Spleen (tissue), 11 donors: ENCODE results near the gene FDXACB1. TPM values are rescaled to one million over a fixed set of nuclear protein-coding genes. Genes with fewer than 3 reads are reported as not detected.
A peak's percentile ranks its signal among the peaks of the same experiment; 100 is the strongest.

Source experiments
- DNase-seq: peaks from one replicate; pipeline ENCODE4 v3.0.0-alpha.2; 2020
- H3K27ac ChIP-seq, 8 donors: fragments of 200-600 bp; sonication (generic) in 7 of 8; 1 replicate in 4 of 8; 2 replicates in 4 of 8; pipeline versions ENCODE4 v1.5.0 to v1.8.0; 2016 to 2021; ENCODE audit warnings: inconsistent platforms in 4 of 8, mild to moderate bottlenecking in 4 of 8, moderate library complexity in 1 of 8
- H3K27me3 ChIP-seq, 7 donors: fragments of 200-600 bp; sonication (generic) in 6 of 7; replicated peaks in 1 of 7; 1 replicate in 4 of 7; 2 replicates in 3 of 7; pipeline versions ENCODE4 v1.5.0 to v1.8.0; 2016 to 2021; ENCODE audit warnings: inconsistent platforms in 3 of 7, mild to moderate bottlenecking in 1 of 7
- H3K36me3 ChIP-seq, 6 donors: fragments of 200-600 bp; sonication (generic) in 5 of 6; 1 replicate in 4 of 6; 2 replicates in 2 of 6; pipeline versions ENCODE4 v1.5.0 to v1.8.0; 2016 to 2021; ENCODE audit warnings: inconsistent platforms in 2 of 6
- H3K4me1 ChIP-seq, 6 donors: fragments of 200-600 bp; sonication (generic) in 5 of 6; 1 replicate in 3 of 6; 2 replicates in 3 of 6; pipeline versions ENCODE4 v1.5.0 to v1.8.0; 2016 to 2021; ENCODE audit warnings: inconsistent platforms in 3 of 6
- H3K4me3 ChIP-seq, 8 donors: fragments of 200-600 bp; sonication (generic) in 7 of 8; 1 replicate in 4 of 8; 2 replicates in 4 of 8; pipeline versions ENCODE4 v1.5.0 to v1.8.0; 2016 to 2021; ENCODE audit warnings: inconsistent platforms in 4 of 8, mild to moderate bottlenecking in 4 of 8, moderate library complexity in 2 of 8
- H3K9me3 ChIP-seq, 8 donors: fragments of 200-600 bp; sonication (generic) in 7 of 8; 1 replicate in 4 of 8; 2 replicates in 4 of 8; pipeline versions ENCODE4 v1.5.0 to v1.8.0; 2016 to 2021; ENCODE audit warnings: inconsistent platforms in 4 of 8
- CTCF ChIP-seq, 11 experiments: fragments of 200-600 bp in 7 of 11; fragments of 450-650 bp in 4 of 11; sonication (generic) in 4 of 11; IDR thresholded peaks in 8 of 11; conservative IDR thresholded peaks in 3 of 11; 1 replicate in 7 of 11; 2 replicates in 4 of 11; pipeline versions ENCODE4 v1.4.0 to v1.8.0; 2016 to 2021; ENCODE audit warnings: antibody characterized with exemption in 11 of 11, inconsistent platforms in 4 of 11, mild to moderate bottlenecking in 1 of 11
- POLR2A ChIP-seq, 3 donors: fragments of 450-650 bp; IDR thresholded peaks; one replicate each; pipeline ENCODE4 v1.5.1; 2017; ENCODE audit warnings: antibody characterized with exemption in 3 of 3, mild to moderate bottlenecking in 1 of 3
- POLR2AphosphoS5 ChIP-seq, 3 donors: sonication (generic); formaldehyde crosslinking; IDR thresholded peaks; one replicate each; pipeline ENCODE4 v1.5.1; 2017; ENCODE audit warnings: antibody characterized with exemption in 3 of 3
- WGBS, 5 donors: extraction: QIAGEN DNeasy Blood & Tissue Kit in 3 of 5; methylation state at CpG; one replicate each; pipeline versions ENCODE4 v1.1.5 to v1.1.7; 2013 to 2018; 5-methylcytosine and 5-hydroxymethylcytosine counted together
- intact Hi-C: fragments of 100-400 bp; cut with DNase I; formaldehyde crosslinking; loops from one replicate; pipeline ENCODE4 v1.15.0; 2023; ENCODE audit warnings: low total_unique reads
- polyA plus RNA-seq, 3 donors: library from polyadenylated mRNA; stranded (reverse); fragments of 200-250 nt; gene quantifications; one replicate each; pipeline ENCODE4 v1.2.1, GENCODE V29; 2013
- total RNA-seq, 7 donors: library from RNA; depleted of rRNA in 3 of 7; stranded (reverse); fragments of >200 nt in 3 of 7; fragmentation: NEBNext Ultra II Directional in 4 of 7; extraction: Animal tissue kit (Norgen Biotek cat#: 25700) in 4 of 7; gene quantifications; one replicate each; pipeline versions ENCODE4 v1.1.0 to v1.2.1, GENCODE V29; 2016 to 2021
- donor health status: healthy with polysubstance abuse.
- donor health status: DM: no; HTN: no; CAD: no; lungs with moderate emphysema.
- donor health status: DM: no; HTN: no; CAD: no.
- donor health status: Bipolar disorder and iron deficiency.
- donor health status: healthy.
- donor health status: DM: no; HTN: no; CAD: no.
- donor health status: DM: yes; HTN: yes; CAD: no.

Gene FDXACB1
- total and polyA plus RNA-seq, 10 donors: 1.9 to 4.1 (median 3.6) TPM

DNA sequence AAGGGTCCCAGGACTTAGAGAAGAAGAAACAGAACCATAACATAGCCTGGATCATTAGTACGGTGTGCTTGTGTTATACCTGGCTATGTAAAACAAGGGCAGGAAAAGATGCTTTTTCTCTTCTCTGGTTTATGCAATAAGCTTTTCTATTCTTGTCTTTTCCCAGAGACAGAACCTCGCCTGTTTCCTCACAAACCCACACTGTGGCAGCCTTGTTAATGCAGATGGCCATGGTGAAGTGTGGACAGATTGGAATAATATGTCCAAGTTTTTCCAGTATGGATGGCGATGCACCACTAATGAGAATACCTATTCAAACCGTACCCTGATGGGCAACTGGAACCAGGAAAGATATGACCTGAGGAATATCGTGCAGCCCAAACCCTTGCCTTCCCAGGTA is 3.2 kb upstream of the FDXACB1 start:
- no peak for DNase-seq
- intact Hi-C loops: no loop called here
- WGBS, 5 donors: 86 to 95% (median 90%) methylated on average over 5 of the region's 5 CpGs
- H3K4me1 ChIP-seq: peaks cover 8 to 28% (median 17%) of the 10 kb centered on the region in 6 donors
- H3K9me3 ChIP-seq: no peaks in the 10 kb centered on the region
- H3K27ac ChIP-seq: no peak overlapping the region
- H3K4me3 ChIP-seq: no peak overlapping the region
- no peaks in the 10 kb centered on the region for H3K27me3 ChIP-seq
- TF ChIP-seq POLR2AphosphoS5 (IDR thresholded peaks at IDR 0.05) (no peak), CTCF (IDR thresholded peaks at IDR 0.05 in 8 of 11, conservative IDR thresholded peaks at IDR 0.05 in 3 of 11) (no peak), POLR2A (IDR thresholded peaks at IDR 0.05) (no peak)
- H3K36me3 ChIP-seq: peaks cover 0 to 11% (median 0%) of the 10 kb centered on the region in 6 donors

DNA sequence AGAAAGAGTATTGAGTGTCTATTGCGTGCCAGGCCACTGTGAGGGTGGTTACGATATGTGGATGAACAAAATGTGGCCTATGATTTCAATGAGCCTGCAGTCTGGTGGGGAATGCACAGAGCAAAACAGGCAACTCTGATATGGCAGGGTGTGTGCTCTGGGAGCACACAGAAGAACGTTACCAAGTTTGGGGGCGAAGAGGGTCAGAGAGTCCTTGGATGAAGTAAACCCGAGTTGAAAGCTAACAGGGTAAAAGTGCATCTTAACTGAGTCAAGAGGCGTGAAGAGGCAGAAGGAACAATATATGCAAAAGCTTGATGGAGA is 634 bp upstream of the FDXACB1 start:
- Histone ChIP-seq H3K9me3 (no peaks in the 10 kb centered on the region), H3K27me3 (no peaks in the 10 kb centered on the region), H3K4me3 (peak overlapping the region; percentile 32 to 82 (median 68)), H3K36me3 (peaks cover 0 to 33% (median 8%) of the 10 kb centered on the region in 6 donors), H3K27ac (peak overlapping the region; percentile 93 to 97 (median 96)), H3K4me1 (peaks cover 8 to 30% (median 17%) of the 10 kb centered on the region in 6 donors)
- intact Hi-C loops: loop anchor here (2.0 kb wide), 1 partner anchor 47 kb away; no protein-coding TSS in a partner anchor
- TF ChIP-seq CTCF (IDR thresholded peaks at IDR 0.05 in 8 of 11, conservative IDR thresholded peaks at IDR 0.05 in 3 of 11) (no peak), POLR2A (IDR thresholded peaks at IDR 0.05) (no peak), POLR2AphosphoS5 (IDR thresholded peaks at IDR 0.05) (no peak)
- WGBS, 5 donors: 50 to 54% (median 54%) methylated on average over 6 of the region's 6 CpGs
- DNase-seq: no peak

DNA sequence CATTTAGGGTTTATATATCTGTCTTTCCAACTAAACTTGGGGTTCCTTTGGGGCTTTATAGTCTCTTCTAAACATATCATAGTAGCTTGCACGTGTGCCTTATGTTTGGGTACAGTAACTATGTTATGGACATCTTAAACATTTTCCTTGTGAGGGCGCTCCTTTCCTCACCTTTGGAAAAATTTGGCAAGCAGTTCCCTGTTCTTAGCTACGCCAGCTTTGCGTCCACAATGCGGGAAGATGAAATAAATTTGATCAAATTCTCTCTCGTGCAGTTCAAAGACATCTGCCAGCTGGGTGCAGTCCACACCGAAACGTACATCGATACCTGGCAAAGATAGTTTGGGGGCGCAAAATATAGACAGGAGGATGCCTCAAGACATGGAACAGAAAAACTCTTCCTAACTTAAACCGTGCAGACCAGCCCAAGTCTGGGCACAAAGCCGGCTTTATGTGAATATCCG is 548 bp downstream of the FDXACB1 start:
- H3K36me3 ChIP-seq: peaks cover 0 to 28% (median 8%) of the 10 kb centered on the region in 6 donors
- no peaks in the 10 kb centered on the region for H3K9me3 ChIP-seq
- TF ChIP-seq POLR2A (IDR thresholded peaks at IDR 0.05): no peak
- TF ChIP-seq CTCF (IDR thresholded peaks at IDR 0.05 in 8 of 11, conservative IDR thresholded peaks at IDR 0.05 in 3 of 11): no peak
- no peak for TF ChIP-seq POLR2AphosphoS5 (IDR thresholded peaks at IDR 0.05)
- DNase-seq: no peak
- intact Hi-C loops: loop anchor here (2.0 kb wide), 1 partner anchor 48 kb away; no protein-coding TSS in a partner anchor
- peak overlapping the region; percentile 32 to 82 (median 68) for H3K4me3 ChIP-seq
- no peaks in the 10 kb centered on the region for H3K27me3 ChIP-seq
- H3K4me1 ChIP-seq: peaks cover 8 to 30% (median 17%) of the 10 kb centered on the region in 6 donors
- WGBS, 5 donors: 0 to 2% (median 0%) methylated on average over 13 of the region's 13 CpGs
- H3K27ac ChIP-seq: peak overlapping the region; percentile 93 to 97 (median 96)

DNA sequence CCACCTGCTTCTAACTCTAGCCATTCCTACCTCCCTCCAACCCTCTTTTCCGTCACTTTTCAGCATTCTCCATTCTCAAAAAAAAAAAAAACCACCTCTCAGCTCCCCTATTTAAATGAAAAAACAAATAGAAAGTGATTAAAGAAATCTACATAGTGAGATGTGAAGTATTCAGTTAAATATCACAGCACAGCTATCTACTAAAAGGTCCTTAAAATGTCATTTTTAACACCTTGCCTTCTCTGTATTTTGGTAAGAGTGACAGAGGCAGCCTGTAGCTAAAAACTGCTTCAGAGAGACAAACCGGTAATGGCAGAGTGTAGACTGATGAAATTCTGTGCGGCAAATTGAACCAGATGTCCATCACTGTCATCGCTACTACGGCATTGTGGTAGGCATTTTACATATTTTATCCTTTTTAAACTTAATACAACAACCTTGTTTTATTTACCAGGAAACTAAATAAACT is 7.2 kb downstream of the FDXACB1 start:
- no peak for TF ChIP-seq POLR2A (IDR thresholded peaks at IDR 0.05)
- WGBS, 5 donors: 61 to 68% (median 64%) methylated on average over 5 of the region's 5 CpGs
- Histone ChIP-seq H3K4me3 (peak overlapping the region; percentile 81 to 98 (median 92)), H3K27me3 (no peaks in the 10 kb centered on the region), H3K36me3 (peaks cover 0 to 45% (median 23%) of the 10 kb centered on the region in 6 donors), H3K9me3 (no peaks in the 10 kb centered on the region), H3K27ac (peak overlapping the region; percentile 91 to 96 (median 93)), H3K4me1 (peaks cover 9 to 38% (median 20%) of the 10 kb centered on the region in 6 donors)
- intact Hi-C loops: no loop called here
- no peak for DNase-seq
